ENCODE measurements around the gene OR1F1.

- no peak for TF ChIP-seq CTCF (IDR thresholded peaks at IDR 0.05; ENCODE audit: insufficient read depth, low read depth, low read length)
- TF ChIP-seq EZH2 (IDR thresholded peaks at IDR 0.05; ENCODE audit: insufficient read depth, low read length) = no peak
Measured at GRCh38 chr16:3188675-3188924, 596 bp downstream of the OR1F1 start.

Data from astrocyte (in vitro differentiated cells and primary cell).